SK-N-SH (cell line): ENCODE measurements around the gene INTS6L. TPM values are rescaled to one million over a fixed set of nuclear protein-coding genes. Genes with fewer than 3 reads are reported as not detected.
A peak's percentile ranks its signal among the peaks of the same experiment; 100 is the strongest.

Experiments used
- CTCF ChIA-PET: fragments of 300-600, 350-600 bp; formaldehyde crosslinking; extraction: SDS; loops from one replicate; lab custom pipeline; 2021; lab: Yijun Ruan, JAX
- POLR2A ChIA-PET: fragments of 350-600 bp; sonication (Branson Sonifier 250); formaldehyde crosslinking; extraction: SDS; loops from one replicate; lab custom pipeline; 2020; ENCODE audit warnings: antibody characterized with exemption, inconsistent platforms; lab: Yijun Ruan, JAX
- DNase-seq: peaks from one replicate; pipeline ENCODE4 v3.0.0; 2012
- H2AFZ ChIP-seq: fragments of 200-600 bp; sonication (generic); 2 replicates; pipeline ENCODE4 v1.8.1; 2016; ENCODE audit warnings: antibody characterized with exemption, mild to moderate bottlenecking, low read depth
- H3F3A ChIP-seq: fragments of 200-600 bp; sonication (generic); replicated peaks from 2 replicates; pipeline ENCODE3; 2016; ENCODE audit warnings: antibody characterized with exemption, mild to moderate bottlenecking; ENCODE audit not compliant: insufficient read depth
- H3K27ac ChIP-seq, 2 experiments: fragments of 200-500 bp in 1 of 2; fragments of 200-600 bp in 1 of 2; sonication (Bioruptor generic) in 1 of 2; sonication (generic), shearing (Covaris generic) in 1 of 2; 2 replicates each; pipeline versions ENCODE4 v1.5.1 to v1.6.1; 2014 to 2016; ENCODE audit warnings: low read depth in 2 of 2, inconsistent platforms in 1 of 2, low read length in 1 of 2, mild to moderate bottlenecking in 1 of 2, mixed read lengths in 1 of 2
- H3K27me3 ChIP-seq: fragments of 200-600 bp; sonication (generic), shearing (Covaris generic); 2 replicates; pipeline ENCODE4 v1.6.1; 2016; ENCODE audit warnings: mixed run types; ENCODE audit not compliant: insufficient read depth
- H3K36me3 ChIP-seq, 2 experiments: fragments of 200-500 bp in 1 of 2; fragments of 200-600 bp in 1 of 2; sonication (Bioruptor generic) in 1 of 2; sonication (generic) in 1 of 2; replicated peaks in 1 of 2; 2 replicates each; pipeline versions ENCODE3 to v1.5.1; 2014 to 2016; ENCODE audit warnings: low read length in 1 of 2, mild to moderate bottlenecking in 1 of 2; ENCODE audit not compliant: insufficient read depth in 2 of 2, control insufficient read depth in 1 of 2
- H3K4me1 ChIP-seq, 2 experiments: fragments of 200-500 bp in 1 of 2; fragments of 200-600 bp in 1 of 2; sonication (Bioruptor generic) in 1 of 2; sonication (generic), shearing (Covaris generic) in 1 of 2; 2 replicates each; pipeline versions ENCODE4 v1.5.1 to v1.6.1; 2014 to 2016; ENCODE audit warnings: low read depth in 1 of 2, low read length in 1 of 2, mixed run types in 1 of 2; ENCODE audit not compliant: insufficient read depth in 2 of 2, control insufficient read depth in 1 of 2
- H3K4me2 ChIP-seq: fragments of 200-600 bp; sonication (generic), shearing (Covaris generic); 2 replicates; pipeline ENCODE4 v1.6.1; 2017; ENCODE audit warnings: mixed run types
- H3K4me3 ChIP-seq, 2 experiments: fragments of 200-500 bp in 1 of 2; fragments of 200-600 bp in 1 of 2; sonication (Bioruptor generic) in 1 of 2; sonication (generic), shearing (Covaris generic) in 1 of 2; 2 replicates each; pipeline versions ENCODE4 v1.5.1 to v1.8.1; 2014 to 2016; ENCODE audit warnings: low read depth in 2 of 2, inconsistent platforms in 1 of 2, low read length in 1 of 2, mild to moderate bottlenecking in 1 of 2, mixed read lengths in 1 of 2, moderate library complexity in 1 of 2
- H3K79me2 ChIP-seq: fragments of 200-600 bp; sonication (generic); 2 replicates; pipeline ENCODE4 v1.8.1; 2017; ENCODE audit warnings: mild to moderate bottlenecking; ENCODE audit not compliant: insufficient read depth
- H3K9ac ChIP-seq: fragments of 200-600 bp; sonication (generic); 2 replicates; pipeline ENCODE4 v1.6.1; 2017; ENCODE audit warnings: mixed run types
- H3K9me2 ChIP-seq: fragments of 200-600 bp; sonication (generic); 2 replicates; pipeline ENCODE4 v1.6.1; 2017; ENCODE audit warnings: mixed run types
- H3K9me3 ChIP-seq: fragments of 200-600 bp; sonication (generic); 2 replicates; pipeline ENCODE4 v1.6.1; 2017; ENCODE audit warnings: mixed run types, mild to moderate bottlenecking, moderate library complexity
- H4K20me1 ChIP-seq: fragments of 200-600 bp; sonication (generic); 2 replicates; pipeline ENCODE4 v1.6.1; 2017; ENCODE audit warnings: mild to moderate bottlenecking, mixed run types; ENCODE audit not compliant: insufficient read depth
- CHD2 ChIP-seq: fragments of 150-350 bp; IDR thresholded peaks from 2 replicates; pipeline ENCODE4 v1.6.1; 2018; ENCODE audit warnings: low read length; ENCODE audit not compliant: partially characterized antibody
- CTCF ChIP-seq: fragments of 200-600 bp; sonication (generic); IDR thresholded peaks from 2 replicates; pipeline ENCODE4 v1.6.1; 2017; ENCODE audit warnings: antibody characterized with exemption, mild to moderate bottlenecking, moderate library complexity
- ELF1 ChIP-seq: IDR thresholded peaks from 2 replicates; pipeline ENCODE4 v1.4.0; 2012
- FOSL2 ChIP-seq: IDR thresholded peaks from 2 replicates; pipeline ENCODE4 v1.4.0; 2012; ENCODE audit warnings: low read depth, mild to moderate bottlenecking, moderate library complexity, borderline replicate concordance
- IRF3 ChIP-seq: fragments of 150-350 bp; IDR thresholded peaks from 2 replicates; pipeline ENCODE4 v1.6.1; 2016; ENCODE audit warnings: mild to moderate bottlenecking, low read depth, low read length
- MXI1 ChIP-seq: IDR thresholded peaks from 2 replicates; pipeline ENCODE4 v1.6.1; 2012; ENCODE audit warnings: mild to moderate bottlenecking, low read depth, low read length, improper control_type of control experiment
- PBX3 ChIP-seq: IDR thresholded peaks from 2 replicates; pipeline ENCODE4; 2012
- POLR2AphosphoS5 ChIP-seq: IDR thresholded peaks from 2 replicates; pipeline ENCODE4 v1.6.1; 2012; ENCODE audit warnings: low read depth, low read length
- RAD21 ChIP-seq: IDR thresholded peaks from 2 replicates; pipeline ENCODE4 v1.6.1; 2012; ENCODE audit warnings: mild to moderate bottlenecking, low read length
- RCOR1 ChIP-seq: fragments of 150-350 bp; IDR thresholded peaks from 2 replicates; pipeline ENCODE4 v1.6.1; 2017; ENCODE audit warnings: antibody characterized with exemption, low read length
- RXRA ChIP-seq: IDR thresholded peaks from 2 replicates; pipeline ENCODE4 v1.4.0; 2012; ENCODE audit warnings: low read depth, mild to moderate bottlenecking, borderline replicate concordance
- SMC3 ChIP-seq: IDR thresholded peaks from 2 replicates; pipeline ENCODE4 v1.6.1; 2012; ENCODE audit warnings: low read depth, low read length, improper control_type of control experiment
- TEAD4 ChIP-seq: IDR thresholded peaks from 2 replicates; pipeline ENCODE4 v1.4.0; 2012; ENCODE audit warnings: mild to moderate bottlenecking, borderline replicate concordance; ENCODE audit not compliant: insufficient read depth
- ZBTB33 ChIP-seq: IDR thresholded peaks from 2 replicates; pipeline ENCODE4 v1.4.0; 2012; ENCODE audit warnings: low read depth, borderline replicate concordance
- WGBS: methylation state at CpG from one replicate; pipeline ENCODE4 v1.1.6; 2017; ENCODE audit warnings: low lambda C conversion rate; 5-methylcytosine and 5-hydroxymethylcytosine counted together
- polyA plus RNA-seq, 3 experiments: library from polyadenylated mRNA; depleted of rRNA; stranded (reverse); fragments of >200 nt; gene quantifications; 2 replicates each; pipeline ENCODE4 v1.2.3, GENCODE V29; 2012

INTS6L gene
- polyA plus RNA-seq, 1 of the 3 experiments (the other 2 are of a cell fraction) = 2.0 TPM

- no peaks in the 10 kb centered on the region for H3K9me3 ChIP-seq
- CTCF ChIA-PET = interaction anchor here (0.6 to 1.1 kb wide), 5 partner anchors 12 to 1060 kb away, joined by 3 read pairs; no protein-coding TSS in a partner anchor
- no peaks in the 10 kb centered on the region; the same call in 1 of the 2 replicates for H3K27me3 ChIP-seq
- no peak overlapping the region for H3K27ac ChIP-seq
- peak; percentile 14 for DNase-seq
- TF ChIP-seq FOSL2 (no peak), MXI1 (no peak), RXRA (no peak), SMC3 (no peak), PBX3 (no peak), IRF3 (no peak), ZBTB33 (no peak), CHD2 (no peak), POLR2AphosphoS5 (no peak), RCOR1 (no peak), CTCF (peak; percentile 46), TEAD4 (no peak), ELF1 (no peak), RAD21 (peak; percentile 37)
- no peak overlapping the region for H3K4me3 ChIP-seq
- H3K4me2 ChIP-seq = no peak overlapping the region
- no peaks in the 10 kb centered on the region for H4K20me1 ChIP-seq
- H3F3A ChIP-seq = no peaks in the 10 kb centered on the region
- H3K9me2 ChIP-seq = no peaks in the 10 kb centered on the region
- H3K36me3 ChIP-seq = no peaks in the 10 kb centered on the region
- POLR2A ChIA-PET = no interaction called here
- no peak overlapping the region for H2AFZ ChIP-seq
- WGBS = 33% methylated on average over 6 of the region's 6 CpGs
- no peaks in the 10 kb centered on the region for H3K79me2 ChIP-seq
- H3K9ac ChIP-seq = no peak overlapping the region
- no peaks in the 10 kb centered on the region for H3K4me1 ChIP-seq
Observed at GRCh38 chrX:135625995-135626394, 105.5 kb downstream of the INTS6L start.
